ENCODE measurements around the gene DCDC1. TPM values are rescaled to one million over a fixed set of nuclear protein-coding genes. Genes with fewer than 3 reads are reported as not detected.

The DCDC1 gene
- polyA plus RNA-seq, 2 of the 4 experiments (the other 2 are of a cell fraction) = 2.8 to 9.5 TPM

DNA sequence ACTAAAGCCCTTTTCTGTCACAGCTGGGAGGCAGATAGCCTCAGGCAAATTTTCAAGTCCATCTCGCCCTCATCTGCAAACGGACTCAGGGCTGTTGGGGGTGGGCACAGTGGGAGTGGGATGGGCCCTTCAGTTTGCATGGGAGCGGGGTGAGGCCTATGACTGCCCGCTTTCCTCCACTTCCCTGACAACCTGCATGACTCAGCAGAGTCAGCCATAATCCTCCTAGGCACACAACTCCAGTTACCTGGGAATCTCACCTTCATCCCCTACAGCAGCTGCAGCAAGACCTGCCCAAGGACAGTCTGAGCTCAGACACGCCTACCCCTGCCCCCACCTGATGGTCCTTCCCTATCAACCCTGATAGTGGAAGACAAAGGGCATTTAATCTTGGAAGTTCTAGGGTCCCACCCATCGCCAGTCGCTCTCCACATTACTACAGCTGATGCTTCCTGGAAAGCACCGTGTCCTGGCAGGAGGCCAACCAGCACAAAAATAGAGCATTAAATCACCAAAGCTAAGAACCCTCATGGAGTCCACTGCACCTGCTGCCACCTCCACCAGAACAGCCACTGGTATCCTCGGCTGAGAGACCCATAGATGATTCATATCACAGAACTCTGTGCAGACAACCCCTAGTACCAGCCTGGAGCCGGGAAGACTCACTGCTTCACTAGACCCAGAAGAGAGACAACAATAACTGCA, 319.3 kb downstream of the DCDC1 start:
- Histone ChIP-seq H3K9me3 (no peaks in the 10 kb centered on the region), H3K27ac (no peak overlapping the region), H3K4me2 (no peak overlapping the region), H3K4me1 (no peaks in the 10 kb centered on the region), H3K4me3 (no peak overlapping the region)
- no peak for FAIRE-seq
- WGBS (ENCODE audit: missing lambda C conversion rate) = 71% methylated on average over 9 of the region's 10 CpGs
- POLR2A ChIA-PET = no interaction called here
- TF ChIP-seq HEYL (CRISPR knock-in tag; IDR thresholded peaks at IDR 0.05) (no peak), JUN (IDR thresholded peaks at IDR 0.05) (no peak), CTCF (IDR thresholded peaks at IDR 0.05) (no peak), PHF8 (IDR thresholded peaks at IDR 0.05; ENCODE audit: borderline replicate concordance, low read depth) (no peak)
- TF ChIP-seq, protein P1, sequence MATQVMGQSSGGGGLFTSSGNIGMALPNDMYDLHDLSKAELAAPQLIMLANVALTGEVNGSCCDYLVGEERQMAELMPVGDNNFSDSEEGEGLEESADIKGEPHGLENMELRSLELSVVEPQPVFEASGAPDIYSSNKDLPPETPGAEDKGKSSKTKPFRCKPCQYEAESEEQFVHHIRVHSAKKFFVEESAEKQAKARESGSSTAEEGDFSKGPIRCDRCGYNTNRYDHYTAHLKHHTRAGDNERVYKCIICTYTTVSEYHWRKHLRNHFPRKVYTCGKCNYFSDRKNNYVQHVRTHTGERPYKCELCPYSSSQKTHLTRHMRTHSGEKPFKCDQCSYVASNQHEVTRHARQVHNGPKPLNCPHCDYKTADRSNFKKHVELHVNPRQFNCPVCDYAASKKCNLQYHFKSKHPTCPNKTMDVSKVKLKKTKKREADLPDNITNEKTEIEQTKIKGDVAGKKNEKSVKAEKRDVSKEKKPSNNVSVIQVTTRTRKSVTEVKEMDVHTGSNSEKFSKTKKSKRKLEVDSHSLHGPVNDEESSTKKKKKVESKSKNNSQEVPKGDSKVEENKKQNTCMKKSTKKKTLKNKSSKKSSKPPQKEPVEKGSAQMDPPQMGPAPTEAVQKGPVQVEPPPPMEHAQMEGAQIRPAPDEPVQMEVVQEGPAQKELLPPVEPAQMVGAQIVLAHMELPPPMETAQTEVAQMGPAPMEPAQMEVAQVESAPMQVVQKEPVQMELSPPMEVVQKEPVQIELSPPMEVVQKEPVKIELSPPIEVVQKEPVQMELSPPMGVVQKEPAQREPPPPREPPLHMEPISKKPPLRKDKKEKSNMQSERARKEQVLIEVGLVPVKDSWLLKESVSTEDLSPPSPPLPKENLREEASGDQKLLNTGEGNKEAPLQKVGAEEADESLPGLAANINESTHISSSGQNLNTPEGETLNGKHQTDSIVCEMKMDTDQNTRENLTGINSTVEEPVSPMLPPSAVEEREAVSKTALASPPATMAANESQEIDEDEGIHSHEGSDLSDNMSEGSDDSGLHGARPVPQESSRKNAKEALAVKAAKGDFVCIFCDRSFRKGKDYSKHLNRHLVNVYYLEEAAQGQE (IDR thresholded peaks at IDR 0.05) = no peak
- TF ChIP-seq, protein P2, sequence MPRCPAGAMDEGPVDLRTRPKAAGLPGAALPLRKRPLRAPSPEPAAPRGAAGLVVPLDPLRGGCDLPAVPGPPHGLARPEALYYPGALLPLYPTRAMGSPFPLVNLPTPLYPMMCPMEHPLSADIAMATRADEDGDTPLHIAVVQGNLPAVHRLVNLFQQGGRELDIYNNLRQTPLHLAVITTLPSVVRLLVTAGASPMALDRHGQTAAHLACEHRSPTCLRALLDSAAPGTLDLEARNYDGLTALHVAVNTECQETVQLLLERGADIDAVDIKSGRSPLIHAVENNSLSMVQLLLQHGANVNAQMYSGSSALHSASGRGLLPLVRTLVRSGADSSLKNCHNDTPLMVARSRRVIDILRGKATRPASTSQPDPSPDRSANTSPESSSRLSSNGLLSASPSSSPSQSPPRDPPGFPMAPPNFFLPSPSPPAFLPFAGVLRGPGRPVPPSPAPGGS (IDR thresholded peaks at IDR 0.05) = no peak
- no peak for DNase-seq (ENCODE audit: low read depth in 1 of 2, low spot score in 1 of 2)
- no peak for ATAC-seq
- CTCF ChIA-PET = no interaction called here

GRCh38 chr11:31045335-31045734, 324.2 kb downstream of the DCDC1 start:
- Histone ChIP-seq H3K9me3 (no peaks in the 10 kb centered on the region), H3K4me2 (no peak overlapping the region), H3K27ac (no peak overlapping the region), H3K4me1 (no peaks in the 10 kb centered on the region), H3K4me3 (no peak overlapping the region)
- DNase-seq (ENCODE audit: low read depth in 1 of 2, low spot score in 1 of 2) = peak in 1 of 2 experiments; percentile 29
- CTCF ChIA-PET = interaction anchor here (0.8 to 3.0 kb wide), 2 partner anchors 85 to 198 kb away, joined by 3 to 14 read pairs; no protein-coding TSS in a partner anchor
- peak; percentile 32 for FAIRE-seq
- WGBS (ENCODE audit: missing lambda C conversion rate) = 43% methylated on average over 5 of the region's 5 CpGs
- POLR2A ChIA-PET = interaction anchor here (0.7 kb wide), 1 partner anchor 72 kb away, joined by 3 read pairs; no protein-coding TSS in a partner anchor
- no peak for ATAC-seq
- TF ChIP-seq JUN (IDR thresholded peaks at IDR 0.05) (no peak), CBX8 (IDR thresholded peaks at IDR 0.05) (no peak), SMC3 (IDR thresholded peaks at IDR 0.05) (peak; percentile 49), RAD21 (conservative IDR thresholded peaks at IDR 0.05 in 1 of 2, IDR thresholded peaks at IDR 0.05 in 1 of 2) (peak in 1 of 2 experiments; percentile 36; a peak in 3 of 5 replicates), CTCF (IDR thresholded peaks at IDR 0.05) (peak; percentile 24; the same call in 1 of the 3 replicates)

DNA sequence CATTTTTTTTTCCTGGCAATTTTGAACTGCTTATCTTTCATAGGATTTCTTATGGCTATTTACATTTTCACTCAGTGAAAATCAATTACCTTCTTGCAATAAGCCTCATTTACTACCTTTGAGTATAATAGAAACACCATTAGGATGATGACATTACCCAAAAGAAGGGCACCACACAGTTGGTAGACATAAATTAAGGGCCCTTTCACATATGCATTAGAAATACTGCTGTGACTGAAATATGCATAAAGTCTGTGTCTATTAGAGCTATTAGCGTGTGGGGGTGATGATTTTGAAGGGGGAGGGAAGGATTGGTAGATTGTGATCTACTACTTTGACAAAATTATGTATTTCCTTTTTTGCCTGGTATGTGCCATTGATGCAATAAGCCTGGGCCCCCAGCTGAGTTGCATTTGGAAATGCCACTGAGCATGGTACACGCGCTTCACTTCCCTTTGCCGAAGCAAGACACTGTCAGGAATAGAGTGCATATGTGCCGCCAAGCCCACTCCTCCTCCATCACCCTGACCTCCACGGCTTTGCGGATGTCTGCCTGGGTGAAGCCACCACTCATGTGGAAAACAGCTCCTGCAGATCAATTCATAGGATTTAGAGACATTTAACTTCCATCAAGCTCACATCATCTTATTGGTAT, 339.3 kb downstream of the DCDC1 start:
- DNase-seq (ENCODE audit: low read depth in 1 of 2, low spot score in 1 of 2) = no peak
- Histone ChIP-seq H3K4me2 (no peak overlapping the region), H3K9me3 (no peaks in the 10 kb centered on the region), H3K27ac (no peak overlapping the region), H3K4me3 (no peak overlapping the region), H3K4me1 (no peaks in the 10 kb centered on the region)
- ATAC-seq = no peak
- WGBS (ENCODE audit: missing lambda C conversion rate) = 81% methylated on average over 7 of the region's 7 CpGs
- CTCF ChIA-PET = no interaction called here
- POLR2A ChIA-PET = no interaction called here
- FAIRE-seq = no peak
- TF ChIP-seq MYC (IDR thresholded peaks at IDR 0.05; ENCODE audit: borderline replicate concordance, low read length) (no peak), ESRRA (IDR thresholded peaks at IDR 0.05; ENCODE audit: borderline replicate concordance, low read length) (no peak), ZFP36 (IDR thresholded peaks at IDR 0.05; ENCODE audit: borderline replicate concordance, partially characterized antibody) (no peak), ZNF302 (CRISPR knock-in tag; IDR thresholded peaks at IDR 0.05) (no peak), NFE2L2 (conservative IDR thresholded peaks at IDR 0.05; ENCODE audit: low read length) (no peak), CTCF (IDR thresholded peaks at IDR 0.05) (no peak)

Measured in A549 (cell line).